HG02973 (cell line): ENCODE results near the gene CLOCK.

ENCODE experiments used
- ATAC-seq: cut with Tn5 transposase; IDR thresholded peaks from one replicate; pipeline ENCODE4 v1.9.1; 2021; ENCODE audit warnings: moderate library complexity; ENCODE audit not compliant: unreplicated experiment

Gene CLOCK

GRCh38 chr4:55431710-55432336 lies 114.9 kb downstream of the CLOCK start:
- ATAC-seq, result no peak

- no peak for ATAC-seq
These were observed 121.9 kb downstream of the CLOCK start for GRCh38 chr4:55424791-55425190.

GRCh38 chr4:55416176-55416575 lies 130.5 kb downstream of the CLOCK start:
- ATAC-seq, result no peak

GRCh38 chr4:55411621-55412020 lies 135.1 kb downstream of the CLOCK start:
- ATAC-seq, result no peak

GRCh38 chr4:55410431-55410830 lies 136.3 kb downstream of the CLOCK start:
- no peak for ATAC-seq

- ATAC-seq, result peak; percentile 75
These were observed 137.1 kb downstream of the CLOCK start for GRCh38 chr4:55409468-55410171.

- ATAC-seq, result no peak
These were observed 138.9 kb downstream of the CLOCK start for GRCh38 chr4:55407764-55408163.

GRCh38 chr4:55407119-55407518 lies 139.6 kb downstream of the CLOCK start:
- ATAC-seq, result no peak

- no peak for ATAC-seq
These were observed 140.2 kb downstream of the CLOCK start for GRCh38 chr4:55406545-55406944.

GRCh38 chr4:55405073-55405472 lies 141.6 kb downstream of the CLOCK start:
- ATAC-seq, result no peak

GRCh38 chr4:55399581-55399980 lies 147.1 kb downstream of the CLOCK start:
- ATAC-seq, result no peak

GRCh38 chr4:55398966-55399365 lies 147.7 kb downstream of the CLOCK start:
- no peak for ATAC-seq

GRCh38 chr4:55398461-55398860 lies 148.2 kb downstream of the CLOCK start:
- ATAC-seq, result no peak

- ATAC-seq, result no peak
These were observed 149.0 kb downstream of the CLOCK start for GRCh38 chr4:55397520-55398321.

- no peak for ATAC-seq
These were observed 149.6 kb downstream of the CLOCK start for GRCh38 chr4:55397126-55397436.

- ATAC-seq, result peak; percentile 22
These were observed 150.2 kb downstream of the CLOCK start for GRCh38 chr4:55396308-55397125.

GRCh38 chr4:55395529-55396307 lies 151.0 kb downstream of the CLOCK start, which contains the start of gene TMEM165:
TMEM165 (plus strand) TSS chr4:55395957; CDS start chr4:55396190, 233 bp downstream.
- ATAC-seq, result peak; percentile 94

GRCh38 chr4:55395218-55395528 lies 151.5 kb downstream of the CLOCK start:
- ATAC-seq, result no peak

- ATAC-seq, result no peak
These were observed 153.0 kb downstream of the CLOCK start for GRCh38 chr4:55393461-55394320.

- no peak for ATAC-seq
These were observed 159.9 kb downstream of the CLOCK start for GRCh38 chr4:55386840-55387239.
